Nephron progenitor cell (in vitro differentiated cells): Measurements from ENCODE around the gene NCK2.

Experiments
- DNase-seq: peaks from one replicate; pipeline ENCODE4 v3.0.0; 2021
- H3K27ac Mint-ChIP-seq: 2 replicates; pipeline ENCODE4 v1.8.0; 2021; ENCODE audit warnings: mild to moderate bottlenecking, moderate library complexity, mixed read lengths
- H3K27me3 Mint-ChIP-seq: 2 replicates; pipeline ENCODE4 v1.8.0; 2021; ENCODE audit warnings: mild to moderate bottlenecking, low read depth, mixed read lengths; ENCODE audit not compliant: poor library complexity
- H3K36me3 Mint-ChIP-seq: 2 replicates; pipeline ENCODE4 v1.8.0; 2021; ENCODE audit warnings: low read depth, mixed read lengths
- H3K4me1 Mint-ChIP-seq: 2 replicates; pipeline ENCODE4 v1.8.0; 2021; ENCODE audit warnings: mixed read lengths
- H3K4me3 Mint-ChIP-seq: 2 replicates; pipeline ENCODE4 v1.8.0; 2021; ENCODE audit warnings: mild to moderate bottlenecking, moderate library complexity, mixed read lengths
- H3K9me3 Mint-ChIP-seq: 2 replicates; pipeline ENCODE4 v1.8.0; 2021; ENCODE audit warnings: mild to moderate bottlenecking, moderate library complexity, mixed read lengths
- CTCF ChIP-seq: fragments of 200-600 bp; sonication (generic); IDR thresholded peaks from 2 replicates; pipeline ENCODE4 v1.5.0; 2021; ENCODE audit warnings: antibody characterized with exemption

Gene NCK2

GRCh38 chr2:105909215-105909614 is 164.5 kb downstream of the NCK2 start:
- TF ChIP-seq CTCF, result no peak
- H3K4me1 Mint-ChIP-seq, result peaks cover 12% of the 10 kb centered on the region
- no peaks in the 10 kb centered on the region for H3K36me3 Mint-ChIP-seq
- no peak for DNase-seq
- H3K27me3 Mint-ChIP-seq, result no peaks in the 10 kb centered on the region
- H3K4me3 Mint-ChIP-seq, result no peak overlapping the region
- no peak overlapping the region for H3K27ac Mint-ChIP-seq
- H3K9me3 Mint-ChIP-seq, result peaks cover 5% of the 10 kb centered on the region

GRCh38 chr2:105910497-105911238 is 166.0 kb downstream of the NCK2 start:
- H3K9me3 Mint-ChIP-seq, result peaks cover 13% of the 10 kb centered on the region
- H3K4me3 Mint-ChIP-seq, result no peak overlapping the region
- H3K27me3 Mint-ChIP-seq, result no peaks in the 10 kb centered on the region
- TF ChIP-seq CTCF, result no peak
- peaks cover 15% of the 10 kb centered on the region for H3K4me1 Mint-ChIP-seq
- DNase-seq, result no peak
- H3K36me3 Mint-ChIP-seq, result no peaks in the 10 kb centered on the region
- no peak overlapping the region for H3K27ac Mint-ChIP-seq

- no peak overlapping the region for H3K27ac Mint-ChIP-seq
- H3K4me3 Mint-ChIP-seq, result no peak overlapping the region
- peaks cover 13% of the 10 kb centered on the region for H3K9me3 Mint-ChIP-seq
- no peaks in the 10 kb centered on the region for H3K36me3 Mint-ChIP-seq
- no peak for TF ChIP-seq CTCF
- no peak for DNase-seq
- H3K27me3 Mint-ChIP-seq, result no peaks in the 10 kb centered on the region
- H3K4me1 Mint-ChIP-seq, result peaks cover 15% of the 10 kb centered on the region
Observed at GRCh38 chr2:105911425-105911824, 166.7 kb downstream of the NCK2 start.

GRCh38 chr2:105912081-105912480 is 167.4 kb downstream of the NCK2 start:
- no peak for DNase-seq
- no peak for TF ChIP-seq CTCF
- Mint-ChIP-seq H3K27me3 (no peaks in the 10 kb centered on the region), H3K4me3 (no peak overlapping the region), H3K27ac (no peak overlapping the region), H3K4me1 (peaks cover 17% of the 10 kb centered on the region), H3K9me3 (peaks cover 13% of the 10 kb centered on the region), H3K36me3 (no peaks in the 10 kb centered on the region)

GRCh38 chr2:105915005-105915558 is 170.4 kb downstream of the NCK2 start:
- Mint-ChIP-seq H3K27me3 (no peaks in the 10 kb centered on the region), H3K27ac (no peak overlapping the region), H3K4me3 (no peak overlapping the region), H3K4me1 (peaks cover 8% of the 10 kb centered on the region), H3K36me3 (no peaks in the 10 kb centered on the region), H3K9me3 (peaks cover 13% of the 10 kb centered on the region)
- TF ChIP-seq CTCF, result no peak
- no peak for DNase-seq

- no peak overlapping the region for H3K27ac Mint-ChIP-seq
- no peaks in the 10 kb centered on the region for H3K36me3 Mint-ChIP-seq
- peaks cover 30% of the 10 kb centered on the region for H3K9me3 Mint-ChIP-seq
- TF ChIP-seq CTCF, result no peak
- DNase-seq, result no peak
- no peak overlapping the region for H3K4me3 Mint-ChIP-seq
- peaks cover 8% of the 10 kb centered on the region for H3K4me1 Mint-ChIP-seq
- no peaks in the 10 kb centered on the region for H3K27me3 Mint-ChIP-seq
Observed at GRCh38 chr2:105917226-105917625, 172.5 kb downstream of the NCK2 start.
